ENCODE measurements around the gene MYH2.

The MYH2 gene

GRCh38 chr17:10516638-10517037, 32.8 kb downstream of the MYH2 start:
- no peaks in the 10 kb centered on the region for H3K9me3 ChIP-seq
- H3K4me3 ChIP-seq (ENCODE audit: low read depth in 1 of 2, low read length in 1 of 2) = no peak overlapping the region
- H3K4me1 ChIP-seq (ENCODE audit: control insufficient read depth in 1 of 2, insufficient read depth in 1 of 2, low read depth in 1 of 2, low read length in 1 of 2) = no peaks in the 10 kb centered on the region
- no peaks in the 10 kb centered on the region for H3K36me3 ChIP-seq
- TF ChIP-seq CTCF (IDR thresholded peaks at IDR 0.05) = no peak
- no peak overlapping the region for H3K27ac ChIP-seq
- H3K27me3 ChIP-seq = peaks cover 7% of the 10 kb centered on the region

GRCh38 chr17:10516065-10516464, 33.4 kb downstream of the MYH2 start:
- no peaks in the 10 kb centered on the region for H3K9me3 ChIP-seq
- TF ChIP-seq CTCF (IDR thresholded peaks at IDR 0.05) = no peak
- peaks cover 7% of the 10 kb centered on the region for H3K27me3 ChIP-seq
- H3K4me1 ChIP-seq (ENCODE audit: control insufficient read depth in 1 of 2, insufficient read depth in 1 of 2, low read depth in 1 of 2, low read length in 1 of 2) = no peaks in the 10 kb centered on the region
- no peak overlapping the region for H3K4me3 ChIP-seq (ENCODE audit: low read depth in 1 of 2, low read length in 1 of 2)
- H3K36me3 ChIP-seq = no peaks in the 10 kb centered on the region
- H3K27ac ChIP-seq = no peak overlapping the region

- no peaks in the 10 kb centered on the region for H3K9me3 ChIP-seq
- no peaks in the 10 kb centered on the region for H3K27me3 ChIP-seq
- no peaks in the 10 kb centered on the region for H3K4me1 ChIP-seq (ENCODE audit: control insufficient read depth in 1 of 2, insufficient read depth in 1 of 2, low read depth in 1 of 2, low read length in 1 of 2)
- H3K36me3 ChIP-seq = no peaks in the 10 kb centered on the region
- H3K27ac ChIP-seq = no peak overlapping the region
- TF ChIP-seq CTCF (IDR thresholded peaks at IDR 0.05) = no peak
- H3K4me3 ChIP-seq (ENCODE audit: low read depth in 1 of 2, low read length in 1 of 2) = no peak overlapping the region
Measured at GRCh38 chr17:10513299-10514067, 36.0 kb downstream of the MYH2 start.

GRCh38 chr17:10512856-10513255, 36.6 kb downstream of the MYH2 start:
- H3K36me3 ChIP-seq = no peaks in the 10 kb centered on the region
- no peak overlapping the region for H3K4me3 ChIP-seq (ENCODE audit: low read depth in 1 of 2, low read length in 1 of 2)
- no peaks in the 10 kb centered on the region for H3K9me3 ChIP-seq
- no peaks in the 10 kb centered on the region for H3K27me3 ChIP-seq
- no peak for TF ChIP-seq CTCF (IDR thresholded peaks at IDR 0.05)
- no peaks in the 10 kb centered on the region for H3K4me1 ChIP-seq (ENCODE audit: control insufficient read depth in 1 of 2, insufficient read depth in 1 of 2, low read depth in 1 of 2, low read length in 1 of 2)
- H3K27ac ChIP-seq = no peak overlapping the region

GRCh38 chr17:10499950-10500349, 49.5 kb downstream of the MYH2 start:
- Histone ChIP-seq H3K4me3 (ENCODE audit: low read depth in 1 of 2, low read length in 1 of 2) (no peak overlapping the region), H3K27me3 (no peaks in the 10 kb centered on the region), H3K9me3 (no peaks in the 10 kb centered on the region), H3K36me3 (no peaks in the 10 kb centered on the region), H3K4me1 (ENCODE audit: control insufficient read depth in 1 of 2, insufficient read depth in 1 of 2, low read depth in 1 of 2, low read length in 1 of 2) (no peaks in the 10 kb centered on the region), H3K27ac (no peak overlapping the region)
- TF ChIP-seq CTCF (IDR thresholded peaks at IDR 0.05) = no peak
